ENCODE measurements around the gene AP2A2. TPM values are rescaled to one million over a fixed set of nuclear protein-coding genes. Genes with fewer than 3 reads are reported as not detected.

Gene AP2A2
- total RNA-seq, 1 donor from 2014 or later: 9.5 TPM

DNA sequence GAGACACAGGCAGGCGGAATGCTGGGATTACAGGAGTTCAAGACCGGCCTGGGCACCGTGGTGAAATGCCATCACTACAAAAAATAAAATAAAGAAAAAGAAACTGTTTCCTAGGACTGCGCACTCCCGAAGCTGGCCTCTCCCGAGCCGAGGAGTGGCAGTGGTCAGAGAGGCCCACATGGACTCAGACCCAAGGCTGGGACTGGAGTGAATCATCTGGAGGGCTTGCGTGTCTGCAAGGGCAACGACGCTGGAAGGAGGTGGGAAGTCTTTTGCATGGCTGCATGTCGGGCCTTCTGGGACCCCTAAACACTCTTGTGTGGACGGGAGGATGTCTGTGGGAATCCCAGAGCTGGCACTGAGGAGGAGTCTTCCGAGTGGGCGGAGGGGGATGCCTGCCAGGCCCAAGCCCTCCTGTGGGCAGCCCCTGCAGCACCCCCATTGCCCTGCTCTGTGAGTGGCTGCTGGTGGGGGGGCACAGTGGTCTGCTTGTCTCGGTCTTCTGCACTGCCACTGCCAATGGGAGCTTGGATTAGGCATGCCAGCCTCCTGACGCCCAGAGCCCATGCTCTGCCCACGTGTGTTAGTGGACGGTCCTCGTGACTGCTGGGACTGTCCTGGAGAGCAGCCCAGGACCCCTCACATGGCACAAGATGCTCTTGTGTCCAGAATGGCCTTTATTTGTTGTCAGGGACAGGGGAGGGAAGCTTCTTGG lies 1.8 kb upstream of the AP2A2 start:
- no peak for TF ChIP-seq CTCF (IDR thresholded peaks at IDR 0.05; ENCODE audit: insufficient read depth, low read length, severe bottlenecking)
- DNase-seq (ENCODE audit: low read depth): no peak
- FAIRE-seq: no peak
- no peaks in the 10 kb centered on the region for H3K27me3 ChIP-seq (ENCODE audit: control insufficient read depth, insufficient read depth, low read length)
- H3K4me3 ChIP-seq (ENCODE audit: low read depth, low read length): no peak overlapping the region
- peaks cover 2% of the 10 kb centered on the region for H3K36me3 ChIP-seq (ENCODE audit: control insufficient read depth, insufficient read depth, low read length)

- DNase-seq (ENCODE audit: low read depth) (no peak), FAIRE-seq (no peak)
- Histone ChIP-seq H3K36me3 (ENCODE audit: control insufficient read depth, insufficient read depth, low read length) (peaks cover 2% of the 10 kb centered on the region), H3K27me3 (ENCODE audit: control insufficient read depth, insufficient read depth, low read length) (no peaks in the 10 kb centered on the region), H3K4me3 (ENCODE audit: low read depth, low read length) (no peak overlapping the region)
- TF ChIP-seq CTCF (IDR thresholded peaks at IDR 0.05; ENCODE audit: insufficient read depth, low read length, severe bottlenecking): no peak
These were observed 1.1 kb upstream of the AP2A2 start for GRCh38 chr11:924406-925157.

DNA sequence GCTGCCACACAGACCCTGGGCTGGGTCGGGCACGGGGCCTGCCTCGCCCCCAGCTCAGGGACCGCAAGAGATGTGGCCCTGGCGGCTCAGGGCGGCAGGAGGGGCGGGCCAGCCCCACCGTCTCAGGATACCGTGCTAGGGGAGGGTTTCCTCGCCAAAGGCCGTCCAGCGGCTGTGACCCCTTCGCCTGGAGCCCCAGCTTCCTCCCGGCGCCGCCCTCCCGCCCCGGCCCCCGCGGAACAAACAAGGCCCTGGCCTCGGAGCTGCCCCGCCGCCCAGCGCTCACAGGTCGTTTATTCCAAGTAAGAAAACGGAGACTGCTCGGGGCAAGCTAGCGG lies 543 bp upstream of the AP2A2 start:
- Histone ChIP-seq H3K36me3 (ENCODE audit: control insufficient read depth, insufficient read depth, low read length) (peaks cover 2% of the 10 kb centered on the region), H3K27me3 (ENCODE audit: control insufficient read depth, insufficient read depth, low read length) (no peaks in the 10 kb centered on the region), H3K4me3 (ENCODE audit: low read depth, low read length) (peak overlapping the region; percentile 29)
- no peak for DNase-seq (ENCODE audit: low read depth)
- no peak for TF ChIP-seq CTCF (IDR thresholded peaks at IDR 0.05; ENCODE audit: insufficient read depth, low read length, severe bottlenecking)
- FAIRE-seq: no peak

- DNase-seq (ENCODE audit: low read depth) (peak; percentile 65), FAIRE-seq (peak; percentile 89)
- H3K27me3 ChIP-seq (ENCODE audit: control insufficient read depth, insufficient read depth, low read length): no peaks in the 10 kb centered on the region
These were observed 759 bp downstream of the AP2A2 start for GRCh38 chr11:926341-926916.

GRCh38 chr11:927871-928270 lies 2.2 kb downstream of the AP2A2 start:
- no peak overlapping the region for H3K4me3 ChIP-seq (ENCODE audit: low read depth, low read length)
- DNase-seq (ENCODE audit: low read depth) (no peak), FAIRE-seq (no peak)
- peaks cover 2% of the 10 kb centered on the region for H3K36me3 ChIP-seq (ENCODE audit: control insufficient read depth, insufficient read depth, low read length)
- TF ChIP-seq CTCF (IDR thresholded peaks at IDR 0.05; ENCODE audit: insufficient read depth, low read length, severe bottlenecking): no peak
- no peaks in the 10 kb centered on the region for H3K27me3 ChIP-seq (ENCODE audit: control insufficient read depth, insufficient read depth, low read length)

More at GRCh38 chr11:926341-926916, 759 bp downstream of the AP2A2 start:
- H3K4me3 ChIP-seq (ENCODE audit: low read depth, low read length): peak overlapping the region; percentile 65
- TF ChIP-seq CTCF (IDR thresholded peaks at IDR 0.05; ENCODE audit: insufficient read depth, low read length, severe bottlenecking): no peak
- peaks cover 2% of the 10 kb centered on the region for H3K36me3 ChIP-seq (ENCODE audit: control insufficient read depth, insufficient read depth, low read length)

Measured in bronchial epithelial cell (primary cell).